Breast epithelium (tissue), 4 donors: ENCODE results near the gene TXNRD2. TPM values are rescaled to one million over a fixed set of nuclear protein-coding genes. Genes with fewer than 3 reads are reported as not detected.
A peak's percentile ranks its signal among the peaks of the same experiment; 100 is the strongest.

Source experiments
- DNase-seq, 2 donors: peaks; one replicate each; pipeline ENCODE4 v3.0.0-alpha.2; 2019; ENCODE audit warnings: low spot score in 2 of 2
- H3K27ac ChIP-seq, 2 donors: fragments of 200-600 bp; sonication (generic) in 1 of 2; one replicate each; pipeline ENCODE4 v1.5.1; 2016 to 2019; ENCODE audit warnings: mild to moderate bottlenecking in 1 of 2
- H3K27me3 ChIP-seq, 2 donors: fragments of 200-600 bp; sonication (generic) in 1 of 2; one replicate each; pipeline versions ENCODE4 v1.5.1 to v1.6.0; 2017 to 2019; ENCODE audit warnings: control low read depth in 1 of 2, mild to moderate bottlenecking in 1 of 2
- H3K36me3 ChIP-seq: fragments of 200-600 bp; one replicate; pipeline ENCODE4 v1.5.1; 2019
- H3K4me1 ChIP-seq, 2 donors: fragments of 200-600 bp; sonication (generic); one replicate each; pipeline ENCODE4 v1.5.1; 2016 to 2019; ENCODE audit warnings: control low read depth in 1 of 2
- H3K4me3 ChIP-seq, 3 donors: fragments of 200-600 bp; sonication (generic); 1 replicate in 2 of 3; 2 replicates in 1 of 3; pipeline ENCODE4 v1.5.1; 2016 to 2019; ENCODE audit warnings: mild to moderate bottlenecking in 3 of 3, moderate library complexity in 2 of 3
- H3K9me3 ChIP-seq, 2 donors: fragments of 200-600 bp; sonication (generic) in 1 of 2; one replicate each; pipeline ENCODE4 v1.5.1; 2016 to 2019; ENCODE audit warnings: control low read depth in 1 of 2
- CTCF ChIP-seq, 3 donors: fragments of 450-650 bp; IDR thresholded peaks; one replicate each; pipeline ENCODE4 v1.5.1; 2016 to 2017; ENCODE audit warnings: antibody characterized with exemption in 3 of 3, mild to moderate bottlenecking in 3 of 3, moderate library complexity in 3 of 3
- POLR2A ChIP-seq: fragments of 450-650 bp; IDR thresholded peaks from one replicate; pipeline ENCODE4 v1.6.1; 2016; ENCODE audit warnings: antibody characterized with exemption, mild to moderate bottlenecking, moderate library complexity
- POLR2AphosphoS5 ChIP-seq, 3 donors: sonication (generic); formaldehyde crosslinking; IDR thresholded peaks; one replicate each; pipeline ENCODE4 v1.6.1; 2017; ENCODE audit warnings: antibody characterized with exemption in 3 of 3
- intact Hi-C: fragments of 100-400 bp; cut with DNase I; formaldehyde crosslinking; loops from one replicate; pipeline ENCODE4 v1.15.1; 2023; ENCODE audit warnings: low total_unique reads
- total RNA-seq, 3 donors: library from RNA; depleted of rRNA; stranded (reverse); fragments of >200 nt; gene quantifications; one replicate each; pipeline ENCODE4 v1.1.0, GENCODE V29; 2016

TXNRD2 gene
- total RNA-seq, 3 donors from 2014 or later: 13.8 to 22.8 (median 20.6) TPM

GRCh38 chr22:19869497-19870152 lies 72.0 kb downstream of the TXNRD2 start:
- no peaks in the 10 kb centered on the region for H3K9me3 ChIP-seq
- H3K27me3 ChIP-seq: no peaks in the 10 kb centered on the region
- no peak overlapping the region for H3K27ac ChIP-seq
- H3K4me1 ChIP-seq: no peaks in the 10 kb centered on the region
- DNase-seq: peak in 1 of 2 donors; percentile 49
- H3K36me3 ChIP-seq: no peaks in the 10 kb centered on the region
- TF ChIP-seq CTCF (IDR thresholded peaks at IDR 0.05) (no peak), POLR2A (no peak), POLR2AphosphoS5 (IDR thresholded peaks at IDR 0.05) (no peak)
- H3K4me3 ChIP-seq: no peak overlapping the region
- intact Hi-C loops: no loop called here

- Histone ChIP-seq H3K27ac (no peak overlapping the region), H3K27me3 (no peaks in the 10 kb centered on the region), H3K9me3 (no peaks in the 10 kb centered on the region), H3K4me1 (no peaks in the 10 kb centered on the region), H3K4me3 (no peak overlapping the region), H3K36me3 (no peaks in the 10 kb centered on the region)
- peak in 1 of 2 donors; percentile 48 for DNase-seq
- no peak for TF ChIP-seq POLR2A
- no peak for TF ChIP-seq POLR2AphosphoS5 (IDR thresholded peaks at IDR 0.05)
- TF ChIP-seq CTCF (IDR thresholded peaks at IDR 0.05): no peak
- intact Hi-C loops: no loop called here
Measured at GRCh38 chr22:19868773-19869471, 72.7 kb downstream of the TXNRD2 start.

- H3K4me1 ChIP-seq: no peaks in the 10 kb centered on the region
- no peak for TF ChIP-seq POLR2AphosphoS5 (IDR thresholded peaks at IDR 0.05)
- no peak for TF ChIP-seq POLR2A
- no peak for TF ChIP-seq CTCF (IDR thresholded peaks at IDR 0.05)
- H3K27ac ChIP-seq: no peak overlapping the region
- no peak for DNase-seq
- H3K9me3 ChIP-seq: no peaks in the 10 kb centered on the region
- intact Hi-C loops: no loop called here
- no peaks in the 10 kb centered on the region for H3K27me3 ChIP-seq
- no peak overlapping the region for H3K4me3 ChIP-seq
- no peaks in the 10 kb centered on the region for H3K36me3 ChIP-seq
Measured at GRCh38 chr22:19868333-19868732, 73.3 kb downstream of the TXNRD2 start.

- H3K4me3 ChIP-seq: no peak overlapping the region
- no peaks in the 10 kb centered on the region for H3K4me1 ChIP-seq
- intact Hi-C loops: no loop called here
- TF ChIP-seq CTCF (IDR thresholded peaks at IDR 0.05) (no peak), POLR2AphosphoS5 (IDR thresholded peaks at IDR 0.05) (no peak), POLR2A (no peak)
- no peak overlapping the region for H3K27ac ChIP-seq
- H3K36me3 ChIP-seq: no peaks in the 10 kb centered on the region
- no peaks in the 10 kb centered on the region for H3K9me3 ChIP-seq
- DNase-seq: no peak
- no peaks in the 10 kb centered on the region for H3K27me3 ChIP-seq
Measured at GRCh38 chr22:19867617-19868016, 74.0 kb downstream of the TXNRD2 start.

- intact Hi-C loops: no loop called here
- no peak for DNase-seq
Measured at GRCh38 chr22:19866665-19867009, 75.0 kb downstream of the TXNRD2 start.

More at GRCh38 chr22:19866665-19867009, 75.0 kb downstream of the TXNRD2 start:
- Histone ChIP-seq H3K27me3 (no peaks in the 10 kb centered on the region), H3K4me1 (no peaks in the 10 kb centered on the region), H3K27ac (no peak overlapping the region), H3K9me3 (no peaks in the 10 kb centered on the region), H3K36me3 (no peaks in the 10 kb centered on the region), H3K4me3 (no peak overlapping the region)
- TF ChIP-seq CTCF (IDR thresholded peaks at IDR 0.05) (no peak), POLR2AphosphoS5 (IDR thresholded peaks at IDR 0.05) (no peak), POLR2A (no peak)
